OCI-M2 (cell line): Measurements from ENCODE around the gene PRKN.

Experiments
- DNase-seq: peaks from one replicate; lab custom pipeline; 2025; ENCODE audit not compliant: unreplicated experiment; lab: John Stamatoyannopoulos, UW

Gene PRKN

DNA sequence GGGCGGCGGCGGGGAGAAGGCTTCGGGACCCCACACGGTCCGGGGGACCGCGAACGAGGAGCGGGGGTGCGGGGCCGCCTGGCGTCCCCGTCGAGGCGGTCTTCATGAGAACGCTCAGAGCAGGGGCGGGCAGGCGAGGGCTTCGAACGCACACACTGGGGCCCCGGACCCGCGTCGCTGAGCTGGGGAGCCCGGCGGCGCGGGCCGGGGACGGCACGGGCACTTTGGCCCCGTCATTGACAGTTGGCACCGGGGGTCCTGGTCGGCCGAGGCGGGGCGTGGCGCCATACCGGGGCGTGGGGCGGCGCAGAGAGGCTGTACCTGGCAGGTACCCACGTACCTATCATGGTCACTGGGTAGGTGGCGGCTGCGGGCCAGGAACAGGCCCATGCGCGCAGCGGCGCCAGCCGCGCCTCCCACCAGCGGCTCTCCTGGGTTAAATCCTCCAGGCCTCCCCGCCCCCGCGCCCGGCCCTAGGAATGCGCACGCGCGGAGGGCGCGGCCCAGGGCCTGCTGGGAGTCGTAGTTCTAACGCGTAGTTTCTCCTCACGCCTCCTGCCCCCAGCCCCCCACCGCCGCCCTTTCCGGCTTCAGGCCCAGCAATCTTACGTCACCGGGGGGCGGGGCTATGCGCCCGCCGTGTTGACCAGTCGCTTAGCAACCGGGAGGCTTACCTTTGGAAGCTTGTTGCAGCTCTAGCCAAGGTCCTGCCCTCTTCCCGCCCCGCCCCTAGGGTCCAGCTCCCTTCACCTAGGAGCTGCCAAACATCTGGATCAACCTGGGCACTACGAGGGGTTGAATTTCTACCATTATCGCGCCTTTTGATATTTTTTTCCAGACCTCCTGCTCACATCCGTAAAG is at the start of gene PRKN, which contains the start of gene PACRG:
Gene PRKN, minus strand, starts transcription at position 445 of the 861 bp plus-strand sequence.
Gene PACRG, plus strand, starts transcription at position 653 of the 861 bp plus-strand sequence.
- DNase-seq: peak; percentile 79

DNA sequence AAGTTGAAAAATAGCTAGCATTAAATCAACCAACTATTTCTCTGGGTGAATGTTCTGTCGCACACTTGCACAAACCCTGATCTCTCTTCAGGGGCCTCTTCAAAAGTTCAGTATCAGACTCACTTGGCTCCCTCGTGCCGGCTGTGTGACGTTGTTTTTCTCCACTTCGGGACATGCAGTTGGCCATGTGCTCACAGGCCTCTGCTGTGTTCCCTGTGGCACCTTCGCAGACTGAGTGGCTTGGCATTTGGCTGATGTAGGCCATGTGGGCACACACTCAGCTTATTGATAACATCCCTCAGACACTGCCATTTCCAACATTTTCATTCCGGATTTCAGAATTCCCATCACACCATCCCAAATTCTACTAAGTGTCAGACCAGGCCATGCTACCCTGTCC is 49.5 kb upstream of the PRKN start:
- no peak for DNase-seq

DNA sequence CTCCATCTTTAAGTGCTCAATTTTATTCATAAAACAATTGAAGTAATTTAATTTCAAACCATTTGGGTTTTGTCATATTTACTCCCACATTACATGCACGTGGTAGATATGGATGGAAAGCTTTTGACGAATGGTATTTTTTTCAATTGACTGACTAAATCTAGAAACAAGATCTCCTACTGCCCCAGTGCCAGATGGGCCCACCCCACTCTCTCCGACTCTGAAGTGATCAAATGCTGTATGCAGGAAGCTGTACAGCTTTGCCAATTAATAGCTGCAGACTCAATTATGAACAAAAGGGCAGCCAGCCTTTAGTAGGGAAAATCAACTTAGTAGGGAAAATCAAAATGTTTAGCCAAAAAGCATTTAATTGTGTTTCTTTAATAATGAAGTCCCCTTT is 46.4 kb upstream of the PRKN start:
- no peak for DNase-seq

DNA sequence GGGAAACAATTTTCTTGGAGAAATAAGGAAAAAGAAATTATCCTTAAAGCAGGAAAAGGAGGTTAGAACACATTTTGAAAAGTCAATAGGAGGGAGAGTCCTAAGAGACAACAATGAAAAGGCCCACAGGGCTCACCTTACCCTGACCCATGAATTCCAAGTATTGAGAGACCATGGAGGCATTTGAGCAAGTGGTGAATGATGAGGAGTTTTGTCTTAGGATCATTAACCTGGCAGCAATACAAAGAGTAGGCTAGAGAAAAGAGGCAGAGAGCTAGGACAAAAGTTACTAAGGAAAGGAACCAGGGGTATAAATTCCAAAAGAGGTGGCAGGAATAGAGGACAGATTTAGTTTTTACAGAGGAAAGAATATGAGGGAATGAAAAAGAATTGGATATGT is 44.9 kb upstream of the PRKN start:
- no peak for DNase-seq

DNA sequence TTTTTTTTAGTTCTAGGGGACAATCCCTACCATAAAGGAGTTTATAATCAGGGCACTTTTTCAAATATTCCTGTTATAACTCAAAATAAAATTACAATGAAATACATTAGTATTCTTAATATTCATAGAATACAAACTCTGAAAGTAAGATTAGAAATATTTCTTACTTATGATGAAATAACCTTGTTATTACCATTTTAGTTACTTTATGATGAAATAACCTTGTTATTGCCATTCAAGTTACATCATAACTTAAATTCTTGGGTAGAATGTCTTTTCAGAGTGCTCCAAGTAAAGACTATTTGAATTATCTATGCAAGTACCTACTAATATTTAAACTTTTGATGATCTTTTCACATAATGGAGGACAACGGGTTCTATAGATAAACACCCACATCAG is 43.4 kb upstream of the PRKN start:
- no peak for DNase-seq

DNA sequence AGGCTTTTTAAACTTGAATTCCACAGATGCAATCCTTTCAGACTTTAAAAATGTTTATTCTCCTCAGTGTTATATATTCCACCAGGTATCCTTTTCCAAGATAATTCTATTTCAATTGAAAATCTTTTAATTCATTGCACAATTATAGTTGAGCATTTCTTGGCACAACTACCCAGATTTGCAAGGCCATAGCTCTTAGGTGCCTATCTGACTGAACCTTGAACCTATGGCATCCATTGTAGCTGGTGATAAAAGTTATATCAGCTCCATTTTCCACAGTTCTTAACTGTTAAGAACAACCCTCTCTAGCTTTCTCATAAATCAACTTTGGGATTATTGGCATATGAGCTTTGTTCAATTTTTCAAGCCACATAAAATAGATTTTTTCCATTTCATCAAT is 42.6 kb upstream of the PRKN start:
- DNase-seq: no peak

DNA sequence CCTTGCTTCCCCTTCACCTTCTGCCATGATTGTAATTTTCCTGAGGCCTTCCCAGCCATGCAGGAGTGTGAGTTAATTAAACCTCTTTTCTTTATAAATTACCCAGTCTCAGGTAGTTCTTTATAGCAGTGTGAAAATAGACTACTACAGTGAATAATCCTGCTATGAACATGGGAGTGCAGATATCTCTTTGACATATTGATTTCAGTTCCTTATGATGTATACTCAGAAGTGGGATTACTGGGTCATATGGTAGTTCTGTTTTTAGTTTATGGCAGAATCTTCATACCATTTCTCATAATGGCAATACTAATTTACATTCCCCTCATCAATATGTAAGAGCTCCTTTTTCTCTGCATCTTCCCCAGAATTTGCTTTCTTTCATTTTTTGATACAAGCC is 26.2 kb upstream of the PRKN start:
- no peak for DNase-seq

DNA sequence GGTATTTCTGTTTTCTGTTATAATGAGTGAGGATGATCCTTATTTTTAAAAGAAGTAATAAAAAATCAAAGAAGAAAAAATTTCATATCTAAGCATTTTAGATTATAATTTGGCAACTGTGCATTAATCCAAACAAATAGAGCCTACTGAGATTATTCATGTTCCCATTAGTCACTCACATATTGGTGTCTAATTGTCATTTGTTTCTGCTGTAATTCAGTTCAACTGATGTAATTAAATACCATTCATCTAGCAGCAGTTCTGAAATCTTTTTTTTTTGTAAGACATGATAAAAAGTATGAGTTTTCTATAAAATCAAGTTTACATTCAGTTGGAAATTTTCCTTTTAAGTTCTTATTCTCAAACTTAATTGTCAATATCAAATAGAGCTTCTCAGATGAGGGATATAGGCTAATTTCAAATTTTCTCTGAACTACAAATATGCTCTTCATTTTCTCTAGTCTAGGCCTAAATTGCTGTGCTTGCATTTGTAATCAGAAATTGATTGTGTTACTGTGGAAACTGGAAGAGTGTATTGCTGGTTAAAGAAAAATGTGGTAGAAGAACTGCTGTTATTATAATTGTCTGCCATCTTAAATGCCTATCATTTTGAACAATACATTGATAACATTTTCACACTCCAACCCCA is 23.8 kb upstream of the PRKN start:
- no peak for DNase-seq

DNA sequence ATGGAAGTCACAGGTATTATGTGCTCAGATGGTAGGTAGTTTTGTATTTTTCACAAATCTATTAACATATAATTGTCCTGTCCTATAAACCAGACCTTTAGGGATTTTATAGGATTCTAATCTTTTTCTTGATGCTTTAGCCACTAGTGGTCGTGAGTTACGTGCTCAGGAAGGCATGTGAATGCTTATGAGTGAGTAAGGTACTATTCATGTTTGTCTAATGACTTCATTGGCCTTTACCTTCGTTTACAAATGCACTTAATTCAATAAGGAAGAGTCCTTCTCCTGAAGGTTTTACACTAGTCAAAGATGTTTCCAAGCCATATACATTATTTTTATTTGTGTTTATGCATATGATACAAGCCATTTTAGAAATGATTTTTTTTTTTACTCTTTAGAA is 23.2 kb upstream of the PRKN start:
- no peak for DNase-seq

DNA sequence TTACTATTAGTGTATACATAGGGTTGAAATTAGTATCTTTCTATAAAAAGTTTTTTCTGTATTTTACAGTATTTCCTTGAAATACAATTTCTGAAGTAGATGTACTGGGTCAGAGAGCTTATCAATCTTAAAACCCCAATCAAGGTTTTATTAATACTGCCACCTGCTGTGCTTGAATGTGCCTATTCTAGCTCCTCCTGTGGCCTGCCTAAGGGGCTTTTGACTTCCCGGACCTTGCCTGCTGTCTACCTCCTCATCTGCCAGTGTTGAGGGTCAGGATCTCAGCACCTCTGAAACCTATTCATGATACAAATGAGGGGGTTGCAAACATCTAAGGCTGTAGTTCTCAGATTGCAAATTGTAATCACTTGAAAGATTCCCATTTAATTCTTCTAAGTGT is 9.4 kb upstream of the PRKN start:
- DNase-seq: no peak

DNA sequence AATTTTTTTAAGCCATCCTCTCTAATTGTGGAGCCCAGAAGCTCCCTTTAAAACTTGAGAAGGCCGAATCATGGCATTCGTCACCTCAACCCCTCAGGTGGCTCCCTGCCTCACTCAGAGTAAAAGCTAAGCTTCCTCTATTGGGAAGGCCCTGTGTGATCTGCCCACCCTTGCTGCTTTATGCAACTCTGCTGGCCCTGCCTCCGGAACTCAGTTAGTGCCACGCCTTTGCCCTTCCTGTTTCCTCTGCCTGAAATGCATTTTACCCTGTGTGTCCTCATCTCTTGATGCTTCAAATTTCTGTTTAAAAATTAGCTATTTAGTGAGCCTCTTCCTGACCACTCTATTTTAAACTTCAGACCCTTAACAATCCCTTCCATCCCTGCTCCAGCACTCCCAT is 5.9 kb upstream of the PRKN start:
- DNase-seq: no peak

DNA sequence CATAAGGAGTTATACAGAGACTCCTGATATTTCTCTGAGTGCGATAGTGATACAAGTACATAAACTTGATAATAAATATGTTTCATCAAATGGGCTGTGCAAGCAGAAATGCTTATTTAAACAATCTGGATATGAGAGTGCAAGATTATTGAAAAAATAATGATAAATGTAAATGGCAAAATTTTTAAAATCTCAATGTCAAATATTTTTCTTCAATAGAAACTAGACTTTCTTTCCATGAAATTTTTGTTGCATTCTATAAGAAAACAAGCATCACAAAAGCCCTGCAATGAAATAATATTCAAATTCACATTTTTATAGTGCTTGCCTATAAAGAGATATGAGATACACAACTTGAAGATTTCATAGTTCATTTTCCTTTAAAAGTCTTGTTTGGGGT is 2.9 kb upstream of the PRKN start:
- DNase-seq: no peak

DNA sequence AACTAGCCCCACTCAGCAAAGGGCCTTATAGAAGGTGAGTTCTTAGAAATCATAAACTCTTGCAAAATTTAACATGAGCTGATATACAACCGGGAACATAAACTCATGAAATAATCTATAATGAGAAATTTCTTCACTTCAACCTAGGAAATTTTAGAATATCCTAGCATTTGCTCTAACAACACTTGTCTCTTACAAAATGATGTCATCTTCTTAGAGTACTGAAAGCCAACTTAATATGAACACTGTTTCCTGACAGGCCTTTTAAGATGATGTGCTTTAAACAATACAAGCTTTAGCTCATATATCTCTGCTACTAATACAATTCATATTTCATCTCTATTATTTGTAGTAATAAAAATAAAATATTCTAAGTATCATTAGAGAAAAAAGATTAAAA is 1.1 kb upstream of the PRKN start:
- no peak for DNase-seq

DNA sequence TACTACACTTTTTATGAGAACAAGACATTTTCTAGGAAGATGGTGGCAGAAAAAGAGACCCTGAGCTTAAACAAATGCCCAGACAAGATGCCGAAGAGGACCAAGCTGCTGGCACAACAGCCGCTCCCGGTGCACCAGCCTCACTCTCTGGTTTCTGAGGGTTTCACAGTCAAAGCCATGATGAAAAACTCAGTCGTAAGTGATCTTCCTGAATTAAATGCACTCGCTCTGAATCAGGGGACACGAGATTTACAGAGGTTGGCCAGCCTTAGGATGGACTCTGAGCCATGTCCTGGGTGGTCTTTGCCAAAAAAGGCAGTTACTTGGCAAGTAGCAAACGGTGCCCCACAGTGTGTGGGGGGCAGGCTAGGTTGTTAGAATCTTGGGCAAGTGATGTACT is 631 bp upstream of the PRKN start:
- no peak for DNase-seq

DNA sequence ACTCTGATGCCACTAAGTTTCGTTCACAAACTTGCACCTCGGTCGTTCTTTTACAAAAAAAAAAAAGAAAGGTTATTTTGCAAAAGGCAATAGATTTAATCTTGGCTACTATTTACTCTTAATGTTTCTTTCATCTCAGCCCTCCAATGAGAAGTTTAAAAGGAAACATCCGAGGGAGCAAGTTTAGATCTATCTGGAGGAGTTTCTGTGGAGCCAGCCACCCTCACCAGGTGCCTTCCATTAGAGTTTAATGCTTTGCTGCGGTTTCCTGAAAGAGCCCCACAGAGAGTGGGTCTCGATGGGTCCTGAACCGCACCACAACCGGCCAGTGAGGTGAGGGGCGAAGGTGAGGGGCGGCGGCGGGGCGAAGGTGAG is 632 bp downstream of the PRKN start:
- no peak for DNase-seq

DNA sequence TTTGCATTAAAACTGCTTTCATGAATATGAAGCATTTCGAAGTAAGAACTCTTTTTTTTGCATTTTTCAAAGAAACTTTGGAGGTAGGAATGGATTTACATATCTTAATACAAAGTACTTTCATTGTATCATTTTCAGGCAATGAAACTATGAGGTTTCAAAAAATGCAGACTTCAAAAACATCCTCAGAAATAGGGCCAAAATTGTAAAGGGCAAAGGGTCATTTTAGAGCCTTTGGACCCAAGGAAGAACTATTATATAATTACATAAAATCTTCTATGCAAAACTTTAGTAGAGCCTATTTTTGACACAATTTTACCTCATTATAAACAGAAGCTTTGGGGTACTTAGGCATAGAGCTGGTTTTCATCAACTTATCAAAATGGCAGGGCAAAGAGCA is 4.9 kb downstream of the PRKN start:
- DNase-seq: no peak

DNA sequence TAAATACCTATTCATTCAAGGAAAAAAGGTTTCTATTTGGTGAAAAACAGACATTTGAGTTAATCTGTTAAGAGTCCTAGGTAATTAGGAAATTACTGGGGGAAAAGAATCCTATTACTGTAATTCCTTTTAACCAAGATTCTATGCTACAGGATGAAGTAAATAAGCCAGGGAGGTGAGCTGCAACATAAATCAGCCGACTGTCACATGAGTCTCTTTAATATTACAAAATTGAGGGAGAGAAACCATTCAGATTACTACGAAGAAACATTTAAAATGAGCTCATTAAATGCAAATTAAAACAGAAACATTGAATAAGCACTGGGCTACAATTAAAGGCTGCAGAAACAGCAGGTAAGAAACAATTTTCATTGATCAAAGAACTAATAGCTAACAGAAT is 5.3 kb downstream of the PRKN start:
- no peak for DNase-seq

DNA sequence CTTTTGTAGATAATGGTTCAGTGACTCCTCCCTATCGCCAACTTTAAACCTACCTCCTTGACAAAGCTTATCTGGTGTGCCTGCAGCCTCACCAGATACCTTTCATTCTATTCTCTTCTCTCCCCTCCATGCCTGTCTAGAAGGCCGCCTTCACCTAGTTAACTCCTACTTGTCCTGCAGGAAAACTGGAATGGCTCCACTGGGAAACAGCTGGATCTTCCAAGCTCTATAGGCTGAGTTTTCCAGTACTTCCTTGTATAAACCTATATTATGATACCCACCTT is 6.2 kb downstream of the PRKN start:
- no peak for DNase-seq

DNA sequence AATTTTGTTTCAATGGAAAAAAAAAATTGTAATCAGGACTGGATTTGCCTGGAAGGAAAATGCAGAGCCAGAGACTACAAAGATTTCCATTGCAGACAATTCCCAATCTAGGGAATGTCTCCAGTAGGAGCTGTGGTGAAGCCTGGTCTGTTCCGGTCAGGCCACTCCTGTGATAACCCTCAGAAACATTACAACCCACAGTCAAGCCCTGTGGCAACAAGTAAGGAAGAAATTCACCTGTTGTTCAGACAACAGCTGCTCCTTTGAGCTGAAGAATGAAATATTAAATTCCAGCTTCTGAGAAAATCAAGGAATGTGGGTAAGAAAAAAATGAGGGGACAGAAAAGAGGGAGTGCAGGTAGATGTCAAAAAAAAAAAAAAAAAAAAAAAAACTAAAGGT is 8.0 kb downstream of the PRKN start:
- DNase-seq: no peak

DNA sequence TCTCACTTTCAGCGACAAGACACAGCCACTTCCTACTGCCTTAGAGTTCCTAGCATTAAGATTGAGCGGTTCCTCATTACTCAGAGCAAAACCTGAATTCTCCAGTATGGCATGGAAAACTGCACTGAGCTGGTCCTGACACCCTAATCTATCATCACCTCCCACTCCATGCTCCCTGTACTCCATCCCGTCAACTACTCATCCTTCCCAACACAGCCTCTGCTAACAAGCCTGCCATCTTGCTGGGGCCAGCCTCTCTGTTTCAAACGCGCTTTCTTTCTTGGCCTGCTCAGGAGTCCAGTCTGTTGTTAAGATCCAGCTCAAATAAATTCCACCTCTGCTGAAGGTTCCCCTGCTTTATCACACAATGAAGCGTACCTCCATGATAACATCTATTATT is 12.0 kb downstream of the PRKN start:
- DNase-seq: no peak

DNA sequence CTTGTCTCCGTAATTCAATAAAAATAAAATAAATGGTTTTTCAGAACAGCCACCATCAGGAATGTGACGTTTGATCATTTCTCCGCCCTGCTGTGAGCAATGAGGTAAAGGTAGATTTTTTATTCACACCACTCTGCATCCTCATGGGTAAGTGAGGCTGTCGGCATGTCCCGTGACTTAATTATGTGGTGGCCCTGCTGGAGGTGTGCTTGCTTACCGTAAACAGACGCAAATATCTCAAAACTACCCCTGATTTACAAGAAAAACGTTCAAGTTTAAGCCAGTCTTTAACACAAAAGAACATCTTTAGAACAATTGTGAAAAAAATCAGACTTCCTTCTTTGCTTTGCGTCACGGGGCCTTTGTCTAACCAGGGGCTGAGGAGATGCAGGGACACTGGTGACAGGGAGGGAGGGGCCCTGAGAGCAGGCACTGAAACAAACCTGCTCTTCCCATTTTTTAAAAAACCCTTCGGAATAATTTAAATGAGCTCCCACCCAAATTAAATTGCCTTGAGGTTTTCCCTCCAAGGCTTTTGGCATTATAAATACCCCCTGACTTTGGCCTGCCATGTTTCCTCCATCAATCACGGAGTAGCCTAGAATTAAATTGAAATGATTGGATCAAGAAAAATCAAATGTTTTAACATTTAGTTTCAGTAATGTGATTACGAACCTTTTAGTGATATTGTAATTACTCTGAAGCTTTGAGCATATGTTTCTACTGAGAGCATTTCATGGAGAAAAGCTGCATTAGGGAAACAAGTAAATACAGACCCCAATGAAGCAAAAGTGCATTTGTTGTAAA is 13.4 kb downstream of the PRKN start:
- DNase-seq: no peak

DNA sequence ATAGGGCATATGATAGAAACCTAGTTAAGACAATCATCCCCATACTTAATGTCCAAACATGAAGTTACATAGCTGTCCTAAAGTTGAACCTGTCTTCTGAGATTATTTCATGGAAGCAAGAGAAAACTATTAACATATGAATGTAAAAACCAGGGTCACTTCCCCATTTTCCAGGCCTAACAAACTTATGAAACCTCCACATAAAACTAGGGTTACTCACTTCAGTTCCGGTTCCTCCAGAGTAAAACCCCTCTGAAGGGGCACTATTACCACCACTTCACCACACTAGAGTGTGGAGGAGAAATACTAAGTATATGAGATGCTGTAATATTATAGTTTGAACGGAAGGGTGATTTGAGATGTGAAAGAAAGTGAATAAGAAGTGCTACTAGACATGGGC is 14.9 kb downstream of the PRKN start:
- no peak for DNase-seq
